Measurements from ENCODE around the gene MCEE. TPM values are rescaled to one million over a fixed set of nuclear protein-coding genes. Genes with fewer than 3 reads are reported as not detected.
A peak's percentile ranks its signal among the peaks of the same experiment; 100 is the strongest.

MCEE gene
- total and polyA plus RNA-seq, 2 of the 4 experiments (the other 2 are of a cell fraction) = 11.1 to 15.0 TPM

DNA sequence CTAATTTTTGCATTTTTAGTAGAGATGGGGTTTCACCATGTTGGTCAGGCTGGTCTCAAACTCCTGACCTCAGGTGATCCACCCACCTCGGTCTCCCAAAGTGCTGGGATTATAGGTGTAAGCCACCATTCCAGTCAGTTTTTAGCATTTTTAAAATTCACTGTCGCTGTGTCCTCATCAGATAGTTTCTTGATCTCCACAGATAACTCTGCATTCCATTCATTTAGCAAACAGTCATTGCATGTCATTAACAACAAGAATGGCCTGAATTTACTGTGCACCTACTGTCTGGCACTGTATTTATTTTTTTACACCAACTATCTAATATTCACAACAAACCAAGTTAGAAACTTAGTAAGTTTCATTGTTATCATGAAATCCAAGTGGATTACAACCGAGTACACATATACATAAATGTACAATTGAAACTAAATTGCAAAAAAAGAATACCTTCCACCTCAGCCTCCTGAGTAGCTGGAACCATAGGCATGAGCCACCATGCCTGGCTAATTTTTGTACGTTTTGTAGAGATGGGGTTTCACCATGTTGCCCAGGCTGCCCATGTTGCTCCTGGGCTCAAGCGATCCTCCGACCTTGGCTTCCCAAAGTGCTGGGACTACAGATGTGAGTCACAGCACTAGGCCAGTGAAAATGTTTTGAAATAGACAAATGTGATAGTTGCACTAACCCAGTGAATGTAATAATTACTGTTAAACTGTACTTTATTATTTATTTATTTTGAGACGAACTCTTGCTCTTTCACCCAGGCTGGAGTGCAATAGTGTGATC, 4.3 kb downstream of the MCEE start (continued):
- no peak for TF ChIP-seq MAFK (IDR thresholded peaks at IDR 0.05; ENCODE audit: low read depth, low read length)

DNA sequence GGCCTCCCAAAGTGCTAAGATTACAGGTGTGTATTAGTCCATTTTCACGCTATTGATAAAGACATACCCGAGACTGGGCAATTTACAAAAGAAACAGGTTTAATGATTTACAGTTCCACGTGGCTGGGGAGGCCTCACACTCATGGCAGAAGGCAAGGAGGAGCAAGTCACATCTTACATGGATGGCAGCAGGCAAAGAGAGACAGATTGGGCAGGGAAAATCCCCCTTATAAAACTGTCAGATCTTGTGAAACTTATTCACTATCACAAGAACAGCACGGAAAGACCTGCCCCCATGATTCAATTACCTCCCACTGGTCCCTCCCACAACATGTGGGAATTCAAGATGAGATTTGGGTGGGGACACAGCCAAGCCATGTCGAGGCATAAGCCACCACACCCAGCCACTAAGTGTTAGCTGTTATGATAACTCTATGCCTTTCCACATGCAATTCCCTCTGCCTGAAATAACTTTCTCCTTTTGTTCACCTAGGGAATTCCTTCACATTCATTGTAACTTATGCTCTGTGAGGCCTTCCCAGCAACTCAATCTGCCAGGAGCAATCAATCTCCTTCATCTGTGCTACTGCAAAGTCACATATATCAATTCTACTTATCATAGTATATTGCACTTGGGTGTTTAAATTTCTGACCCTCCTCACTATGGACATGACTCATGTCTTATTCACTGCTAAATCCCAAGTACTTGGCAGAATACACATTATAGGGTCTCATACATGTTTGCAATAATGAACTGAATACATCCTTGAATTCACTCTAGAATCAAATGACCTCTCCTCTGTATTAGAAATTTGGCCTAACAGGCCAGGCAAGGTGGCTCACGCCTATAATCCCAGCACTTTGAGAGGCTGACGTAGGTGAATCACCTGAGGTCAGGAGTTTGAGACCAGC, 7.4 kb downstream of the MCEE start:
- no peaks in the 10 kb centered on the region; the same call in 1 of the 2 replicates for H3K9me1 ChIP-seq (ENCODE audit: insufficient read depth, low read length)
- dilution Hi-C loops (cut with HindIII; ENCODE audit: low sequenced_read_pairs, unreplicated experiment) = no loop called here
- H3K9ac ChIP-seq (ENCODE audit: low read depth, low read length) = no peak overlapping the region
- no peaks in the 10 kb centered on the region for H3K9me3 ChIP-seq (ENCODE audit: control insufficient read depth, insufficient read depth, low read length)
- no peak overlapping the region for H3K4me2 ChIP-seq (ENCODE audit: low read depth, low read length)
- in situ Hi-C loops (cut with MboI; ENCODE audit: low sequenced_read_pairs) = no loop called here
- H4K5ac ChIP-seq (ENCODE audit: low read depth, low read length) = no peak overlapping the region
- H4K91ac ChIP-seq (ENCODE audit: insufficient read depth, low read depth, low read length) = no peak overlapping the region
- H3K36me3 ChIP-seq (ENCODE audit: control insufficient read depth, insufficient read depth, low read length) = peaks cover 21% of the 10 kb centered on the region
- peaks cover 13 to 47% of the 10 kb centered on the region in 2 experiments; a peak in 3 of 4 replicates for H3K79me1 ChIP-seq (ENCODE audit: low read depth in 1 of 2, low read length in 2 of 2)
- intact Hi-C loops (cut with micrococcal nuclease) = loop anchor here (10.0 kb wide), 1 partner anchor 118 kb away; no protein-coding TSS in a partner anchor
- TF ChIP-seq CEBPB (IDR thresholded peaks at IDR 0.05; ENCODE audit: low read depth, low read length) (no peak), POLR2A (IDR thresholded peaks at IDR 0.05; ENCODE audit: low read depth, low read length) (no peak)
- no peak overlapping the region for H2AK5ac ChIP-seq (ENCODE audit: low read depth, low read length)
- DNase-seq (peak; percentile 46), ATAC-seq (ENCODE audit: low read depth) (no peak)
- no peak overlapping the region for H4K8ac ChIP-seq (ENCODE audit: low read depth in 2 of 2, low read length in 2 of 2)
- no peak overlapping the region for H3K18ac ChIP-seq (ENCODE audit: low read depth, low read length)
- H2BK15ac ChIP-seq (ENCODE audit: low read depth, low read length) = no peak overlapping the region
- no peaks in the 10 kb centered on the region; the same call in none of the 2 replicates for H4K20me1 ChIP-seq (ENCODE audit: insufficient read depth, low read length)
- H3K4me3 ChIP-seq (ENCODE audit: insufficient read depth, low read depth, low read length) = no peak overlapping the region
- H2AK9ac ChIP-seq (replicated peaks; ENCODE audit: low read depth, low read length, poor library complexity) = peak overlapping the region; percentile 10
- H3K4me1 ChIP-seq (ENCODE audit: control insufficient read depth, insufficient read depth, low read length) = no peaks in the 10 kb centered on the region
- H3K56ac ChIP-seq (ENCODE audit: extremely low read depth, insufficient read depth, low read length) = no peak overlapping the region
- no CpG with 5 or more reads among the region's 7 CpGs for WGBS, 2 experiments (ENCODE audit: extremely low coverage in 2 of 2, insufficient read length in 1 of 2)
- H3K14ac ChIP-seq (replicated peaks; ENCODE audit: low read depth, low read length) = no peak overlapping the region
- H2BK120ac ChIP-seq (ENCODE audit: low read depth, low read length) = no peak overlapping the region
- H3K4ac ChIP-seq (ENCODE audit: low read depth, low read length) = no peak overlapping the region
- no peaks in the 10 kb centered on the region for H3K27me3 ChIP-seq (ENCODE audit: control insufficient read depth, insufficient read depth, low read length)
- no peak overlapping the region for H3K27ac ChIP-seq (ENCODE audit: insufficient read depth, low read length)
- ChIA-PET CTCF (no interaction called here), POLR2A (ENCODE audit: unreplicated experiment) (no interaction called here)
- no peak overlapping the region for H2BK20ac ChIP-seq (ENCODE audit: low read depth, low read length)
- no peak overlapping the region for H2AFZ ChIP-seq (replicated peaks; ENCODE audit: low read length, poor library complexity)
- H3K23ac ChIP-seq (ENCODE audit: low read depth, low read length) = no peak overlapping the region
- H2BK5ac ChIP-seq (ENCODE audit: low read depth, low read length, poor library complexity, severe bottlenecking) = no peak overlapping the region
- no TSS peak for BruUV-seq (replicated peaks)

Measured in IMR-90 (cell line).